Endometrium (tissue), 2 donors: Measurements from ENCODE around the gene ALDOB.

Source experiments
- FAIRE-seq: peaks from 2 replicates; lab custom pipeline; 2012; peaks lifted over from hg19 to GRCh38; lab: Jason Lieb, UNC
- donor health status: control.
- donor health status: control.

Gene ALDOB

GRCh38 chr9:101383361-101383760 lies 52.2 kb downstream of the ALDOB start:
- no peak for FAIRE-seq

GRCh38 chr9:101381833-101382342 lies 53.7 kb downstream of the ALDOB start:
- no peak for FAIRE-seq

- no peak for FAIRE-seq
Observed at GRCh38 chr9:101381118-101381517, 54.5 kb downstream of the ALDOB start.

GRCh38 chr9:101380295-101380694 lies 55.3 kb downstream of the ALDOB start:
- FAIRE-seq, result no peak

GRCh38 chr9:101376111-101376848 lies 59.3 kb downstream of the ALDOB start:
- FAIRE-seq, result no peak

- no peak for FAIRE-seq
Observed at GRCh38 chr9:101375546-101375945, 60.0 kb downstream of the ALDOB start.

GRCh38 chr9:101372327-101373118 lies 63.1 kb downstream of the ALDOB start:
- no peak for FAIRE-seq

- no peak for FAIRE-seq
Observed at GRCh38 chr9:101371813-101372212, 63.8 kb downstream of the ALDOB start.
